HepG2 (cell line): ENCODE data around the gene MARCHF9. TPM values are rescaled to one million over a fixed set of nuclear protein-coding genes. Genes with fewer than 3 reads are reported as not detected.

Experiments
- DNMT3B ChIP-seq: conservative IDR thresholded peaks from 2 replicates; pipeline ENCODE4 v1.6.1; 2016; ENCODE audit warnings: missing biosample characterization, control low read depth
- IRX3 ChIP-seq: sonication (generic); formaldehyde crosslinking; IDR thresholded peaks from 2 replicates; pipeline ENCODE4 v1.8.1; 2023; ENCODE audit warnings: mild to moderate bottlenecking, low read depth, missing genetic modification reagents, borderline replicate concordance
- KLF11 ChIP-seq: IDR thresholded peaks from 2 replicates; pipeline ENCODE4 v1.6.1; 2016; ENCODE audit warnings: missing compliant biosample characterization
- MATR3 ChIP-seq: sonication (generic); formaldehyde crosslinking; IDR thresholded peaks from 2 replicates; pipeline ENCODE4 v1.4.0; 2020; ENCODE audit warnings: missing genetic modification reagents
- RFXANK ChIP-seq: IDR thresholded peaks from 2 replicates; pipeline ENCODE4 v1.6.1; 2016
- SRSF9 ChIP-seq: fragments of 200-400 bp; formaldehyde crosslinking; IDR thresholded peaks from 2 replicates; pipeline ENCODE4 v1.6.1; 2018; ENCODE audit warnings: borderline replicate concordance, mild to moderate bottlenecking, low read depth, low read length; ENCODE audit not compliant: insufficient read depth, poor library complexity, severe bottlenecking
- YEATS4 ChIP-seq: sonication (generic); formaldehyde crosslinking; IDR thresholded peaks from 2 replicates; pipeline ENCODE4 v1.4.0; 2020; ENCODE audit warnings: missing genetic modification reagents, borderline replicate concordance
- polyA plus RNA-seq, 8 experiments: library from polyadenylated mRNA; depleted of rRNA in 3 of 8; stranded (reverse) in 7 of 8; unstranded in 1 of 8; fragments of >200 nt; fragmentation: Illumina TruSeq in 4 of 8; extraction: Trizol in 4 of 8; gene quantifications; 2 replicates each; pipeline versions ENCODE4 v1.2.1 to v1.2.3, GENCODE V29; 2011 to 2016; ENCODE audit warnings: low read depth in 4 of 8, missing spikeins in 1 of 8, mixed read lengths in 1 of 8; ENCODE audit not compliant: insufficient read depth in 1 of 8
- total RNA-seq, 5 experiments: library from RNA; depleted of rRNA; stranded (reverse); fragments of >200 nt; fragmentation: Illumina TruSeq; extraction: Trizol; gene quantifications; 2 replicates each; pipeline ENCODE4 v1.2.3, GENCODE V29; 2016; ENCODE audit warnings: low read depth in 1 of 5
- TF ChIP-seq, protein P1 (sequence below): sonication (generic); formaldehyde crosslinking; IDR thresholded peaks from 2 replicates; pipeline ENCODE4 v1.5.0; 2020; ENCODE audit warnings: mild to moderate bottlenecking, missing genetic modification reagents, borderline replicate concordance
- TF ChIP-seq, protein P2 (sequence below): conservative IDR thresholded peaks from 2 replicates; pipeline ENCODE4 v1.6.1; 2018; ENCODE audit warnings: missing genetic modification reagents
- TF ChIP-seq, protein P3 (sequence below): IDR thresholded peaks from 2 replicates; pipeline ENCODE4 v1.6.1; 2016; ENCODE audit warnings: missing compliant biosample characterization, missing genetic modification reagents, borderline replicate concordance
- TF ChIP-seq, protein P4 (sequence below): sonication (generic); formaldehyde crosslinking; IDR thresholded peaks from 2 replicates; pipeline ENCODE4 v1.8.0; 2022; ENCODE audit warnings: missing genetic modification reagents, mild to moderate bottlenecking, borderline replicate concordance
- TF ChIP-seq, protein P5 (sequence below): sonication (generic); formaldehyde crosslinking; IDR thresholded peaks from 2 replicates; pipeline ENCODE4 v1.5.1; 2020; ENCODE audit warnings: mild to moderate bottlenecking, missing genetic modification reagents, borderline replicate concordance
- TF ChIP-seq, protein P6 (sequence below): sonication (generic); formaldehyde crosslinking; IDR thresholded peaks from 2 replicates; pipeline ENCODE4 v1.4.0; 2020; ENCODE audit warnings: missing genetic modification reagents; ENCODE audit errors: not compliant biosample characterization
- TF ChIP-seq, protein P7 (sequence below): sonication (generic); formaldehyde crosslinking; IDR thresholded peaks from 2 replicates; pipeline ENCODE4 v1.4.0; 2020; ENCODE audit warnings: mild to moderate bottlenecking, missing genetic modification reagents, borderline replicate concordance
- TF ChIP-seq, protein P8 (sequence below): sonication (generic); formaldehyde crosslinking; IDR thresholded peaks from 2 replicates; pipeline ENCODE4 v1.5.0; 2020; ENCODE audit warnings: missing genetic modification reagents, mild to moderate bottlenecking, borderline replicate concordance

MARCHF9 gene
- total and polyA plus RNA-seq, 2 of the 13 experiments (the other 11 are each of a cell fraction or from before 2014, with no cell fraction given): 5.7 to 9.6 TPM

DNA sequence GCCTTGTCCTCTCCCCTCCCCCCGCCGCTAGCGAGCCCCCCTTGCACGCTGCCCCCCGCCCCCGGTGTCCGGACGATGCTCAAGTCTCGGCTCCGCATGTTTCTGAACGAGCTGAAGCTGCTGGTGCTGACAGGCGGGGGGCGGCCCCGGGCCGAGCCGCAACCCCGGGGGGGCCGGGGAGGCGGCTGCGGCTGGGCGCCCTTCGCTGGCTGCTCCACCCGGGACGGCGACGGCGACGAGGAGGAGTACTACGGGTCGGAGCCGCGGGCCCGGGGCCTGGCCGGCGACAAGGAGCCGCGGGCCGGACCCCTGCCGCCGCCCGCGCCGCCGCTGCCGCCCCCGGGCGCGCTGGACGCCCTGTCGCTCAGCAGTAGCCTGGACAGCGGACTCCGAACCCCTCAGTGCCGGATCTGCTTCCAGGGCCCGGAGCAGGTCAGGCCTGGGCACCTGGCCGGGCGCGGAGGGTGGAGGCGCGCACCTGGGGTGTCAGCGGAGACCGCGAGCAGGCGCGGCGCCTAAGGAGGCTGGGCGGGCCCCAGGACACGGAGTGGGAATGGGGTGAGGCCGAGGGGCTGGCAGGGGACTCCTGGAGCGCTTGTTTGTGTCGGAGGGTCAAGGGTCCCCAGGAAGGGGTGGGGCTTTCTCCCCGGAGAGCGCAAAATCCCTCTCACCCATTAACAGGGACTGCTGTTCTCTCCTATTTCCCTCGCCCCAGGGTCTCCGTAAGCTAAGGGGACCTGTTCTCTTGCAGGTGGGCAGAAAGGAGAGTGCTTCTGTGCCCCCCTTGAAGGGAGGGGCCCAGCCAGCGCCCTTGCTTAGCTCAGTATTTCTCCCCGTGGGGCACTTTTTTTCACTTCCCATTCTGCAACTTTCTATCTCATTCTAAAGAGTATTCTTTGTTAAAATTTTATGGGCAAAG is 810 bp downstream of the MARCHF9 start (continued):
- TF ChIP-seq, protein P1, sequence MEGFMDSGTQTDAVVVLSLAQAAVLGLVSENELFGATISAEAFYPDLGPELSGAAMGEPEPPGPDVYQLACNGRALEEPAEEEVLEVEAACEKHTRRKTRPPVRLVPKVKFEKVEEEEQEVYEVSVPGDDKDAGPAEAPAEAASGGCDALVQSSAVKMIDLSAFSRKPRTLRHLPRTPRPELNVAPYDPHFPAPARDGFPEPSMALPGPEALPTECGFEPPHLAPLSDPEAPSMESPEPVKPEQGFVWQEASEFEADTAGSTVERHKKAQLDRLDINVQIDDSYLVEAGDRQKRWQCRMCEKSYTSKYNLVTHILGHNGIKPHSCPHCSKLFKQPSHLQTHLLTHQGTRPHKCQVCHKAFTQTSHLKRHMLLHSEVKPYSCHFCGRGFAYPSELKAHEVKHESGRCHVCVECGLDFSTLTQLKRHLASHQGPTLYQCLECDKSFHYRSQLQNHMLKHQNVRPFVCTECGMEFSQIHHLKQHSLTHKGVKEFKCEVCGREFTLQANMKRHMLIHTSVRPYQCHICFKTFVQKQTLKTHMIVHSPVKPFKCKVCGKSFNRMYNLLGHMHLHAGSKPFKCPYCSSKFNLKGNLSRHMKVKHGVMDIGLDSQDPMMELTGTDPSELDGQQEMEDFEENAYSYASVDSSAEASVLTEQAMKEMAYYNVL: peak; percentile 54; the same call in 1 of the 2 replicates
- TF ChIP-seq MATR3 (CRISPR knock-in tag) (no peak), SRSF9 (no peak), RFXANK (CRISPR knock-in tag) (no peak), YEATS4 (CRISPR knock-in tag) (peak; percentile 57), IRX3 (CRISPR knock-in tag) (no peak), KLF11 (CRISPR knock-in tag) (no peak), DNMT3B (CRISPR knock-in tag) (no peak)
- TF ChIP-seq, protein P2, sequence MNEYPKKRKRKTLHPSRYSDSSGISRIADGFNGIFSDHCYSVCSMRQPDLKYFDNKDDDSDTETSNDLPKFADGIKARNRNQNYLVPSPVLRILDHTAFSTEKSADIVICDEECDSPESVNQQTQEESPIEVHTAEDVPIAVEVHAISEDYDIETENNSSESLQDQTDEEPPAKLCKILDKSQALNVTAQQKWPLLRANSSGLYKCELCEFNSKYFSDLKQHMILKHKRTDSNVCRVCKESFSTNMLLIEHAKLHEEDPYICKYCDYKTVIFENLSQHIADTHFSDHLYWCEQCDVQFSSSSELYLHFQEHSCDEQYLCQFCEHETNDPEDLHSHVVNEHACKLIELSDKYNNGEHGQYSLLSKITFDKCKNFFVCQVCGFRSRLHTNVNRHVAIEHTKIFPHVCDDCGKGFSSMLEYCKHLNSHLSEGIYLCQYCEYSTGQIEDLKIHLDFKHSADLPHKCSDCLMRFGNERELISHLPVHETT (CRISPR knock-in tag): 0 out of 2 replicates have a peak, but pooled peaks have one; percentile 24
- TF ChIP-seq, protein P3, sequence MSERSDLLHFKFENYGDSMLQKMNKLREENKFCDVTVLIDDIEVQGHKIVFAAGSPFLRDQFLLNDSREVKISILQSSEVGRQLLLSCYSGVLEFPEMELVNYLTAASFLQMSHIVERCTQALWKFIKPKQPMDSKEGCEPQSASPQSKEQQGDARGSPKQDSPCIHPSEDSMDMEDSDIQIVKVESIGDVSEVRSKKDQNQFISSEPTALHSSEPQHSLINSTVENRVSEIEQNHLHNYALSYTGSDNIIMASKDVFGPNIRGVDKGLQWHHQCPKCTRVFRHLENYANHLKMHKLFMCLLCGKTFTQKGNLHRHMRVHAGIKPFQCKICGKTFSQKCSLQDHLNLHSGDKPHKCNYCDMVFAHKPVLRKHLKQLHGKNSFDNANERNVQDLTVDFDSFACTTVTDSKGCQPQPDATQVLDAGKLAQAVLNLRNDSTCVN (CRISPR knock-in tag): no peak
- TF ChIP-seq, protein P4, sequence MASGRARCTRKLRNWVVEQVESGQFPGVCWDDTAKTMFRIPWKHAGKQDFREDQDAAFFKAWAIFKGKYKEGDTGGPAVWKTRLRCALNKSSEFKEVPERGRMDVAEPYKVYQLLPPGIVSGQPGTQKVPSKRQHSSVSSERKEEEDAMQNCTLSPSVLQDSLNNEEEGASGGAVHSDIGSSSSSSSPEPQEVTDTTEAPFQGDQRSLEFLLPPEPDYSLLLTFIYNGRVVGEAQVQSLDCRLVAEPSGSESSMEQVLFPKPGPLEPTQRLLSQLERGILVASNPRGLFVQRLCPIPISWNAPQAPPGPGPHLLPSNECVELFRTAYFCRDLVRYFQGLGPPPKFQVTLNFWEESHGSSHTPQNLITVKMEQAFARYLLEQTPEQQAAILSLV (CRISPR knock-in tag): no peak; the same call in 1 of the 2 replicates
- TF ChIP-seq, protein P5, sequence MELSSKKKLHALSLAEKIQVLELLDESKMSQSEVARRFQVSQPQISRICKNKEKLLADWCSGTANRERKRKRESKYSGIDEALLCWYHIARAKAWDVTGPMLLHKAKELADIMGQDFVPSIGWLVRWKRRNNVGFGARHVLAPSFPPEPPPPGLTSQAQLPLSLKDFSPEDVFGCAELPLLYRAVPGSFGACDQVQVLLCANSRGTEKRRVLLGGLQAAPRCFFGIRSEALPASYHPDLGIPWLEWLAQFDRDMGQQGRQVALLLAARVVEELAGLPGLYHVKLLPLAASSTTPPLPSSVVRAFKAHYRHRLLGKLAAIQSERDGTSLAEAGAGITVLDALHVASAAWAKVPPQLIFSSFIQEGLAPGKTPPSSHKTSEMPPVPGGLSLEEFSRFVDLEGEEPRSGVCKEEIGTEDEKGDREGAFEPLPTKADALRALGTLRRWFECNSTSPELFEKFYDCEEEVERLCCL: no peak
- TF ChIP-seq, protein P6, sequence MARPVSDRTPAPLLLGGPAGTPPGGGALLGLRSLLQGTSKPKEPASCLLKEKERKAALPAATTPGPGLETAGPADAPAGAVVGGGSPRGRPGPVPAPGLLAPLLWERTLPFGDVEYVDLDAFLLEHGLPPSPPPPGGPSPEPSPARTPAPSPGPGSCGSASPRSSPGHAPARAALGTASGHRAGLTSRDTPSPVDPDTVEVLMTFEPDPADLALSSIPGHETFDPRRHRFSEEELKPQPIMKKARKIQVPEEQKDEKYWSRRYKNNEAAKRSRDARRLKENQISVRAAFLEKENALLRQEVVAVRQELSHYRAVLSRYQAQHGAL (CRISPR knock-in tag): no peak
- TF ChIP-seq, protein P7, sequence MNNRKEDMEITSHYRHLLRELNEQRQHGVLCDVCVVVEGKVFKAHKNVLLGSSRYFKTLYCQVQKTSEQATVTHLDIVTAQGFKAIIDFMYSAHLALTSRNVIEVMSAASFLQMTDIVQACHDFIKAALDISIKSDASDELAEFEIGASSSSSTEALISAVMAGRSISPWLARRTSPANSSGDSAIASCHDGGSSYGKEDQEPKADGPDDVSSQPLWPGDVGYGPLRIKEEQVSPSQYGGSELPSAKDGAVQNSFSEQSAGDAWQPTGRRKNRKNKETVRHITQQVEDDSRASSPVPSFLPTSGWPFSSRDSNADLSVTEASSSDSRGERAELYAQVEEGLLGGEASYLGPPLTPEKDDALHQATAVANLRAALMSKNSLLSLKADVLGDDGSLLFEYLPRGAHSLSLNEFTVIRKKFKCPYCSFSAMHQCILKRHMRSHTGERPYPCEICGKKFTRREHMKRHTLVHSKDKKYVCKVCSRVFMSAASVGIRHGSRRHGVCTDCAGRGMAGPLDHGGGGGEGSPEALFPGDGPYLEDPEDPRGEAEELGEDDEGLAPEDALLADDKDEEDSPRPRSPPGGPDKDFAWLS: no peak
- TF ChIP-seq, protein P8, sequence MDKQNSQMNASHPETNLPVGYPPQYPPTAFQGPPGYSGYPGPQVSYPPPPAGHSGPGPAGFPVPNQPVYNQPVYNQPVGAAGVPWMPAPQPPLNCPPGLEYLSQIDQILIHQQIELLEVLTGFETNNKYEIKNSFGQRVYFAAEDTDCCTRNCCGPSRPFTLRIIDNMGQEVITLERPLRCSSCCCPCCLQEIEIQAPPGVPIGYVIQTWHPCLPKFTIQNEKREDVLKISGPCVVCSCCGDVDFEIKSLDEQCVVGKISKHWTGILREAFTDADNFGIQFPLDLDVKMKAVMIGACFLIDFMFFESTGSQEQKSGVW (CRISPR knock-in tag): no peak
